Thoracic aorta (tissue), 2 donors: Measurements from ENCODE around the gene SDC3. TPM values are rescaled to one million over a fixed set of nuclear protein-coding genes. Genes with fewer than 3 reads are reported as not detected.
A peak's percentile ranks its signal among the peaks of the same experiment; 100 is the strongest.

Experiments used
- ATAC-seq: fragments of 150-250 bp; one replicate; pipeline ENCODE4 v1.8.0; 2017; ENCODE audit warnings: low read depth; ENCODE audit not compliant: insufficient number of reproducible peaks, low FRiP score
- DNase-seq: peaks from one replicate; pipeline ENCODE4 v3.0.0-alpha.2; 2020; ENCODE audit warnings: low spot score
- H3K27ac ChIP-seq, 2 donors: fragments of 200-600 bp; sonication (generic); 1 replicate in 1 of 2; 2 replicates in 1 of 2; pipeline ENCODE4 v1.5.1; 2016; ENCODE audit warnings: mild to moderate bottlenecking in 2 of 2, moderate library complexity in 2 of 2
- H3K27me3 ChIP-seq: fragments of 200-600 bp; sonication (generic); replicated peaks from 2 replicates; pipeline ENCODE4 v1.6.0; 2016; ENCODE audit warnings: mild to moderate bottlenecking; ENCODE audit not compliant: insufficient read depth
- H3K36me3 ChIP-seq: fragments of 200-600 bp; sonication (generic); one replicate; pipeline ENCODE4 v1.5.1; 2016
- H3K4me1 ChIP-seq, 2 donors: fragments of 200-600 bp; sonication (generic); 1 replicate in 1 of 2; 2 replicates in 1 of 2; pipeline versions ENCODE4 v1.5.1 to v1.6.0; 2016; ENCODE audit warnings: low read depth in 2 of 2, mild to moderate bottlenecking in 1 of 2; ENCODE audit not compliant: control insufficient read depth in 1 of 2
- H3K4me3 ChIP-seq: fragments of 200-600 bp; sonication (generic); 2 replicates; pipeline ENCODE4 v1.5.1; 2016; ENCODE audit warnings: mild to moderate bottlenecking
- H3K9me3 ChIP-seq: fragments of 200-600 bp; sonication (generic); 2 replicates; pipeline ENCODE4 v1.5.1; 2016
- total RNA-seq, 2 donors: library from RNA; depleted of rRNA; stranded (reverse); fragments of >200 nt; gene quantifications; one replicate each; pipeline versions ENCODE4 v1.1.0 to v1.2.3, GENCODE V29; 2016
- TF ChIP-seq, protein P1 (sequence below): fragments of 200-600 bp; sonication (generic); IDR thresholded peaks from one replicate; pipeline ENCODE4 v1.5.1; 2019; ENCODE audit warnings: antibody characterized with exemption

SDC3 gene
- total RNA-seq, 2 donors from 2014 or later = 51.6 to 75.4 TPM

DNA sequence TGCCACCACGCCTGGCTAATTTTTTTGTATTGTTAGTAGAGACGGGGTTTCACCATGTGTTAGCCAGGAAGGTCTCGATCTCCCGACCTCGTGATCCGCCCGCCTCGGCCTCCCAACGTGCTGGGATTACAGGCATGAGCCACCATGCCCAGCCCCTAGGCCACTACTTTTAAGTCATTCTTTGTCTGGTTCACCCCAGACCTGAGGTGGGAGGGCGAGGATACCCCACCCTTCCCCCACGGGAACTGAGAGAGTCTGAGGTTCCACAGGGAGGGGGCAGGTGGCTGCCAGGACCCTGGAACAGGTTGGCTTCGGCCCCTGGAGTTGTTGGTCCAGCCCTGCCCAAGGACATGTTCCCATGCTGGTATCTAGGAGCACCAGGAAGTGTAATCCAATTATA, 7.7 kb upstream of the SDC3 start:
- no peak for ATAC-seq
- no peaks in the 10 kb centered on the region for H3K36me3 ChIP-seq

DNA sequence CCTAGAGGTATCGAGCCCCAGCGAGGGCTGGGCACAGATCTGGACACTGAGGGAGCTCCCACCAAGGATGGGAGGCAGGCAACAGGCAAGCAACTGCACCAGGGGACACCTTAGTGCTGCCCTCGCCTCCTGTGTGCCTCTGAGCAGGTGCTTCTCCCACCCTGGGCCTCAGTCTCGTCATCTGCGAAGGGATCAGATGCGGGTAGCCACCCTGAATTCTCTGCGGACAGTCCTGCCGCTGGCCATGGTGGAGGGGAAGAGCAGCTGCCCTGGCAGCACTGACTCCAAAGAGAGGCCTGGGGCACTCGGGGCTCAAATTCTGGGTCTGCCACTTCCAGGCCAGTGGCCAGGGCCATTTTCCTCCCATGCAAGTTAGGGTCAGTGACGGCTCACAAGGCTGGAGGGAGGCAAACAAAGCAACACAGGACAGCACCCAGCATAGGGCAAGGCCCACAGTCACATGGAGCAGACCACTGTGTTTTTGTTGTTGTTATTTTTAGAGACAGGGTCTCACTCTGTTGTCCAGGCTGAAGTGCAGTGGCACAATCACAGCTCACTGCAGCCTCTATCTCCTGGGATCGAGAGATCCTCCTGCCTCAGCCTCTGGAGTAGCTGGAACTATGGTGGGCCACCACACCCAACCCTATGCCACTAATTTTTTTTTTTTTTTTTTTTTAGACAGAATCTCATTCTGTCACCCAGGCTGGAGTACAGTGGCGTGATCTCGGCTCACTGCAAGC, 7.1 kb upstream of the SDC3 start:
- no peaks in the 10 kb centered on the region for H3K27me3 ChIP-seq
- TF ChIP-seq, protein P1, sequence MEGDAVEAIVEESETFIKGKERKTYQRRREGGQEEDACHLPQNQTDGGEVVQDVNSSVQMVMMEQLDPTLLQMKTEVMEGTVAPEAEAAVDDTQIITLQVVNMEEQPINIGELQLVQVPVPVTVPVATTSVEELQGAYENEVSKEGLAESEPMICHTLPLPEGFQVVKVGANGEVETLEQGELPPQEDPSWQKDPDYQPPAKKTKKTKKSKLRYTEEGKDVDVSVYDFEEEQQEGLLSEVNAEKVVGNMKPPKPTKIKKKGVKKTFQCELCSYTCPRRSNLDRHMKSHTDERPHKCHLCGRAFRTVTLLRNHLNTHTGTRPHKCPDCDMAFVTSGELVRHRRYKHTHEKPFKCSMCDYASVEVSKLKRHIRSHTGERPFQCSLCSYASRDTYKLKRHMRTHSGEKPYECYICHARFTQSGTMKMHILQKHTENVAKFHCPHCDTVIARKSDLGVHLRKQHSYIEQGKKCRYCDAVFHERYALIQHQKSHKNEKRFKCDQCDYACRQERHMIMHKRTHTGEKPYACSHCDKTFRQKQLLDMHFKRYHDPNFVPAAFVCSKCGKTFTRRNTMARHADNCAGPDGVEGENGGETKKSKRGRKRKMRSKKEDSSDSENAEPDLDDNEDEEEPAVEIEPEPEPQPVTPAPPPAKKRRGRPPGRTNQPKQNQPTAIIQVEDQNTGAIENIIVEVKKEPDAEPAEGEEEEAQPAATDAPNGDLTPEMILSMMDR = no peak
- H3K4me3 ChIP-seq = no peak overlapping the region
- DNase-seq = no peak
- no peak overlapping the region for H3K27ac ChIP-seq
- no peaks in the 10 kb centered on the region for H3K9me3 ChIP-seq
- peaks cover 0 to 5% of the 10 kb centered on the region in 2 donors for H3K4me1 ChIP-seq
- no peaks in the 10 kb centered on the region for H3K36me3 ChIP-seq
- no peak for ATAC-seq

More for the DNA sequence above, 7.7 kb upstream of the SDC3 start:
- Histone ChIP-seq H3K4me1 (peaks cover 0 to under 1% of the 10 kb centered on the region in 2 donors), H3K27me3 (no peaks in the 10 kb centered on the region), H3K4me3 (no peak overlapping the region), H3K27ac (no peak overlapping the region), H3K9me3 (no peaks in the 10 kb centered on the region)
- no peak for DNase-seq
- TF ChIP-seq, protein P1 = no peak

DNA sequence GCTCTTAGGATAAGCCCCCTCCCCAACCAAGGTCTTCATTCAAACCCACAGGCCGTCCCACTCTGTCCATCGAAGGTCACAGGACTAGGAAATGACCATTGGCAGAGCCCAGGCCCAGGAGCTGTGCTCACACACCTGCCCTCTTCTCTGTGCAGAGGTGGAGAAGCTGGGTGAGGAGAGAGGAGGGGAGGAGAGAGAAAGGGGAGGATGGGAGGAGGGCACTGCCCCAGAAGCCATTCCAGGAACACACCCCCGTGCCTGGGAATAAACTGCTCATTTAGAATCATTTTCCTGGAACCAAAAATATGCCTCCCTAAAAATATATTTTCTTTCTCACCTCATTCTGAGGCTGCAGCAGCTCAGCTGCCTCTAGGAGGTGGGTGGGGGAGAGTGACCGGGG, 6.4 kb upstream of the SDC3 start:
- no peak overlapping the region for H3K27ac ChIP-seq
- H3K36me3 ChIP-seq = no peaks in the 10 kb centered on the region
- no peaks in the 10 kb centered on the region for H3K27me3 ChIP-seq
- DNase-seq (no peak), ATAC-seq (no peak)
- TF ChIP-seq, protein P1 = no peak
- no peak overlapping the region for H3K4me3 ChIP-seq
- H3K9me3 ChIP-seq = no peaks in the 10 kb centered on the region
- H3K4me1 ChIP-seq = peaks cover 0 to 5% of the 10 kb centered on the region in 2 donors

GRCh38 chr1:30914587-30914922, 6.0 kb upstream of the SDC3 start:
- no peak for ATAC-seq
- Histone ChIP-seq H3K4me3 (no peak overlapping the region), H3K4me1 (peaks cover 0 to 8% of the 10 kb centered on the region in 2 donors), H3K27ac (no peak overlapping the region), H3K9me3 (no peaks in the 10 kb centered on the region), H3K36me3 (no peaks in the 10 kb centered on the region), H3K27me3 (no peaks in the 10 kb centered on the region)
- TF ChIP-seq, protein P1 = no peak
- DNase-seq = no peak

DNA sequence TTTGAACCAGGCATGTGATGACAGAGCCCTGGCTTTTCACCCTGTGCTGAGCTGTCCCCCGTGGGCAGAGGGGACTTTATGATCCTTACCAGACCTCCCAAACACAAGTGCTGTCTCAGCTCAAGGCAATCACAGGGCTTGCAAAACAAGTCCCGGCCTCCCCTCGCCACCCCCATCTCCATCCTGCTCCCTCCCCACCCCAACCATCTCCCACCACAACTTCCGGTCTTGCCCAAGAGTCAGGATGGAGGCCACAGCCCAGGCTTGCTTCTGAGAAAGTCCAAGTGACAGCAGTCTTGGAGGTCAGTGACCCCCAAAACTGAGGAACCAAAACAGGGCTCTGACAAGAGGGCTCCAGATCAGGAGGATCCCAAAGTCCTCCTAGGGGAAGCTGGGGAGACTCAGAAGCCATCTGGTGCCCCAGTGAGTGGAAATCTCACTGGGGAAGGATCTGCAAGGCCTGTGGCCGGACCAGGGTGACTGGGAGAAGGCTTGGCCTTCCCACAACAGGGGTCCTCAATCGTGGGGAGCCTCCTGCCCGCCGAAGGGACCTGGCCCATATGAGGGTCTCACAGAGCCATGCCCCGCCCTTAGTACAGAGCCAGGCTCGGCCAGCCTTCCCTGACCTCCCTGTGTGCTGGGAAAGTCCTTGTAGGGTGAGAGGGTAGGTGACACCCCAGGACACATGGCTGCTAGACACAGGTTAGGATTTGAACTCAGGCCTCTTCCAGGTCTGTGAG, 4.5 kb upstream of the SDC3 start:
- H3K27ac ChIP-seq = peak overlapping the region in 1 of 2 donors; percentile 14
- no peaks in the 10 kb centered on the region for H3K9me3 ChIP-seq
- peaks cover 4 to 16% of the 10 kb centered on the region in 2 donors for H3K4me1 ChIP-seq
- TF ChIP-seq, protein P1 = no peak
- ATAC-seq = no peak
- no peak for DNase-seq
- no peaks in the 10 kb centered on the region for H3K27me3 ChIP-seq
- no peak overlapping the region for H3K4me3 ChIP-seq
- H3K36me3 ChIP-seq = no peaks in the 10 kb centered on the region
